Bronchial epithelial cell (primary cell): ENCODE results near the gene HS3ST3A1. TPM values are rescaled to one million over a fixed set of nuclear protein-coding genes. Genes with fewer than 3 reads are reported as not detected.

Experiments used
- DNase-seq: peaks from one replicate; pipeline ENCODE4 v3.0.0-alpha.2; 2010; ENCODE audit warnings: low read depth
- FAIRE-seq: peaks from 2 replicates; lab custom pipeline; 2011; peaks lifted over from hg19 to GRCh38; lab: Jason Lieb, UNC
- H3K27me3 ChIP-seq: 2 replicates; pipeline ENCODE4 v1.5.1; 2011; ENCODE audit warnings: low read length; ENCODE audit not compliant: control insufficient read depth, insufficient read depth
- H3K36me3 ChIP-seq: 2 replicates; pipeline ENCODE4 v1.5.1; 2011; ENCODE audit warnings: low read length; ENCODE audit not compliant: control insufficient read depth, insufficient read depth
- H3K4me3 ChIP-seq: 2 replicates; pipeline ENCODE4 v1.5.1; 2011; ENCODE audit warnings: mild to moderate bottlenecking, low read depth, low read length, control low read depth
- total RNA-seq: library from RNA; depleted of rRNA; stranded (reverse); fragments of >200 nt; gene quantifications from 2 replicates; pipeline ENCODE4 v1.2.1, GENCODE V29; 2014
- TF ChIP-seq, protein P1 (sequence below): IDR thresholded peaks from 2 replicates; pipeline ENCODE4 v1.5.1; 2011; ENCODE audit warnings: mild to moderate bottlenecking, moderate library complexity, low read length, control low read depth, inconsistent platforms; ENCODE audit not compliant: insufficient read depth, severe bottlenecking

Gene HS3ST3A1
- total RNA-seq, 1 donor from 2014 or later = 0.53 TPM

DNA sequence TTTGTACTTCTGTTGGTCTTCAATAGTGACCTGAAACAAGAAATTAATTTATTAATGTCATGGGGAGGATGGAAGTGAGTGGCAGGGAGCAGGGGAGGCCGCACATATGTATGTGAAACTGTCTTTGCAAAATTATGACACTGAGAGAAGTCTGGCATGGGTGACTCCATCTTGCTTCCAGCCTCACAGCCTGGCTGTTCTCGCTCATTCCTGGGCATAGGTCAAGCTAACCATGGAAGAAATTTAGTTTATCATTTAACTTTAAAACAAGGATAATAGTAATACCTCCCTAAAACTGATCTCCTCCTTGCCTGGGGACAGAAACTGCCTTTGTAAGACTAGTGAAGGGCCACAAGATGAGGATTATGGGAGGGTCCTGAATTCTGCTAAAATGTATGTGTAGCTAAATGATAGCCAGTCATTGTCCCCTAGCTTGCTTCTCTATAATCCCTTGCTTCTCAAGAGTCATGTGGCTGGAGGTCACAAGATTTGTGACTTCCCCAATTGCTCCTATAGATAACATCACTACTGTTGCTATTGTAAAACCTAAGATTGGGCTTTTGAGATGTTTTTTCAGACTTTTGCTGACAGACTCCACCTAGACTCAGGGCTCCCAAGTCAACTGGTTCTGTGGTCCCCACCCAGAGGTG is 126.0 kb downstream of the HS3ST3A1 start:
- no peaks in the 10 kb centered on the region for H3K36me3 ChIP-seq
- FAIRE-seq = no peak
- TF ChIP-seq, protein P1, sequence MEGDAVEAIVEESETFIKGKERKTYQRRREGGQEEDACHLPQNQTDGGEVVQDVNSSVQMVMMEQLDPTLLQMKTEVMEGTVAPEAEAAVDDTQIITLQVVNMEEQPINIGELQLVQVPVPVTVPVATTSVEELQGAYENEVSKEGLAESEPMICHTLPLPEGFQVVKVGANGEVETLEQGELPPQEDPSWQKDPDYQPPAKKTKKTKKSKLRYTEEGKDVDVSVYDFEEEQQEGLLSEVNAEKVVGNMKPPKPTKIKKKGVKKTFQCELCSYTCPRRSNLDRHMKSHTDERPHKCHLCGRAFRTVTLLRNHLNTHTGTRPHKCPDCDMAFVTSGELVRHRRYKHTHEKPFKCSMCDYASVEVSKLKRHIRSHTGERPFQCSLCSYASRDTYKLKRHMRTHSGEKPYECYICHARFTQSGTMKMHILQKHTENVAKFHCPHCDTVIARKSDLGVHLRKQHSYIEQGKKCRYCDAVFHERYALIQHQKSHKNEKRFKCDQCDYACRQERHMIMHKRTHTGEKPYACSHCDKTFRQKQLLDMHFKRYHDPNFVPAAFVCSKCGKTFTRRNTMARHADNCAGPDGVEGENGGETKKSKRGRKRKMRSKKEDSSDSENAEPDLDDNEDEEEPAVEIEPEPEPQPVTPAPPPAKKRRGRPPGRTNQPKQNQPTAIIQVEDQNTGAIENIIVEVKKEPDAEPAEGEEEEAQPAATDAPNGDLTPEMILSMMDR = no peak
- H3K4me3 ChIP-seq = no peak overlapping the region
- H3K27me3 ChIP-seq = no peaks in the 10 kb centered on the region
- no peak for DNase-seq

DNA sequence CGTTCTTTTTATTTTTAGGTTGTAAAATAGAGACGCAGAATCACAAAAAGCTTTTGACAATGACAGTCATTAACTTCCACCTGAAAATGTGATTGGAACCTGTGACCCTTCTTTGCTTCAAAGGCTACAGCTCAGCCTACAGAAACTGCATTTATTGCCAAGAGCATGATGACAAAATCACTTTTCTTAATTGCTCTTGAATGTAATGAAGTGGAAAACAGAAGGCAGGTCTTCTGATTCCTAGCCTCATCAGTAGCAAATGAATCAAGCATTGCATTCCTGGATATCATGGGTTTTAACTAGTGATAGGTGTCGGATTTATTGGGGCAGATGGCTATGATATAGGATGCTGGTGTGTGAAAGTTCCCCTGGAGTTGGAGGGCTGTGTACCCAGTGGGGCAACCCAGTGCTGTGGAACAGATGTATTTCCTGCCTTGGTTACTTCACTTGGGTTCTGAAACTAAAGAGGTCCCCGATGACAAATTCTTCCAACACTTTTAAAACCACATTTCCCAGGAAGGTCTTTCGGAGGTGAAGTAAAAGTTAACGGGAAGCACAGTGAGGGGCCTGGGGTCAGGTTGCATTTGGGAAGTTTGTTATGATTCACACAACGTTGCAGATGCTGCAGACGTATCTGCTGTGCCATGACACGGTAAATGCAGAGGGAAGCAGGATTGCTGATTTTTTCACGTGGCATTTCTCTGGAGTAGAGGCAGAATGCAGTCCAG is 127.5 kb downstream of the HS3ST3A1 start:
- no peak for DNase-seq
- Histone ChIP-seq H3K36me3 (no peaks in the 10 kb centered on the region), H3K27me3 (no peaks in the 10 kb centered on the region), H3K4me3 (no peak overlapping the region)
- TF ChIP-seq, protein P1 = no peak
- FAIRE-seq = no peak

DNA sequence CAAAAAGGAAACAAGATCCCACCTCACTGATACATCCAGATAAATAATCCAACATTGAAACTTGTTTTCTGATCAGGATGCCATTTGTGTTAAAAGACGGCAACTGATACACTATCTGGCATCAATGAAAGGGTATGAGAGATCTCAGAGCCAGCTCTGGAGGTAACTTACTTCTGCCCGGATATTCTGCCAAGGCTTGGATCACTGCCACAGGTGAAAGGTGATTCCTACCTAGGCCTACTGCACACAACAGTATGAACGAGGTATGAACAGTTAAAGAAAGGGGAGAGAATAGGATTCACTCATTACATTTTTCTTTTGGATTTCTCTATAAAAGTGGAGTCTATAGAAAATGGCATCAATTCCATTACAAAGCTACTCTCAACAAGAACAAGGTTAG is 136.1 kb downstream of the HS3ST3A1 start:
- TF ChIP-seq, protein P1 = no peak
- H3K4me3 ChIP-seq = no peak overlapping the region
- DNase-seq (no peak), FAIRE-seq (no peak)
- no peaks in the 10 kb centered on the region for H3K36me3 ChIP-seq
- H3K27me3 ChIP-seq = no peaks in the 10 kb centered on the region

DNA sequence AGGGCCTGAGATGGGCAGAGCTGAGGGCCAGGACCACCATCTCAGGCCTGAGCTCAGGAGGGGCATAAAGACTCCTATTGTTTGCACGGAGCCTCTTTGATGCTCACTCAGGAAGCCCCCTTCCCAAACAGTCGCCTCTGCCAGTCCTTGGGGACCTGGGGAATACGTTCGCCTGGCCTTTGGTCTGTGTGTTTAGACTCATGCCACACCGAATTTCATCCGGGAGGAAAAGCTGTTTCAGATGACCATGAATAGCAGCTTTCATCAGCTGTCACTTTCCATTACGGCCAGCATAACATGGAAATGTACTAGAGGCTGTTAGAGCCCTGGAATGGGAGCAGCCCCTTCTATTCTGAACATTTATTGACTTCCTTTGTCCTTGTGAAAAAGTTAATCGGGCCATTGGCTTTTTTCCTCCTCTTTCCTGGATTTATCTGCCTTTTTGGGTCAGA is 139.0 kb downstream of the HS3ST3A1 start:
- DNase-seq = no peak
- no peak overlapping the region for H3K4me3 ChIP-seq
- TF ChIP-seq, protein P1 = no peak
- FAIRE-seq = no peak
- no peaks in the 10 kb centered on the region for H3K36me3 ChIP-seq
- H3K27me3 ChIP-seq = no peaks in the 10 kb centered on the region

DNA sequence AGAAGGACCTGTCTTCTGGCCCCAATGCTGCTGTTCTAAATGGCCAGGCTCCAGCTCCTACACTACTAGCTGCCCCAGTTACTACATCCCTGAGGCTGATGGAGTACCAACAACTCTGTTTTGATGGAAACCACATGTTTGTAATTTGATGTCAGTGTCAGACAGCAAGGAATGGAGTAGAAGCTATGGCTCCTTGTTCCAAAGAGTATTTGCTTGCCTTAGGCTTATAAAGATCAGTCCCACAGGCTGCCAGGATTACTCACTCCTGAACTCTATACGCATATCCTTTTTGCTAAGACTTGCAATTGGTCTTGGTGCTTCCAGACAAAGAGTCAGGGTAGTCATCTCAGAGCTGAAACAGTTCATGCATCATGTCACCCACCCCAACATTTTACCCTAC is 139.6 kb downstream of the HS3ST3A1 start:
- DNase-seq = no peak
- Histone ChIP-seq H3K4me3 (no peak overlapping the region), H3K27me3 (no peaks in the 10 kb centered on the region), H3K36me3 (no peaks in the 10 kb centered on the region)
- no peak for FAIRE-seq
- TF ChIP-seq, protein P1 = no peak
